ENCODE measurements around the gene RBP2. TPM values are rescaled to one million over a fixed set of nuclear protein-coding genes. Genes with fewer than 3 reads are reported as not detected.

RBP2 gene
- polyA plus RNA-seq, 2 of the 4 experiments (the other 2 are of a cell fraction) = not detected

DNA sequence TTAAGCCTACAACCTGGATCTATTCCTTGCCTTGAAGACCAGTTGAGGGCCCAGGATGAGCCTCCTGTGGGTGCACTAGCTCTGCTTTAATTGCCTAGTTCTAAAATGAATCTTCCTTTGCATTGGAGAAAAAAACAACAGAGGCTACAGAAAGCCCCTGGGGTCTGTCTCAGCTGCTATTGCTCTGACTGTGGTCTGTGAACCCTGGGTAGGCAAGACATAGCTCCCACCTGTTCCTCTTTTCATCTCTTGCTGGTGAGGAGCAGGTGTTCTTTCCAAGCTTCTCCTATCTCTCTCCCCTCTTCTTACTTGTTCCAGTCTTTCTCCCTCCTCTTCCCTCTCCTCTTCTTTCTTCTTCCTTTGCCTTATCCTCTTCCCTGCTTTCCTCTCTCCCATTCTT, 28.8 kb downstream of the RBP2 start (continued):
- TF ChIP-seq KDM1A (IDR thresholded peaks at IDR 0.05; ENCODE audit: low read depth) (no peak), GATA3 (IDR thresholded peaks at IDR 0.05; ENCODE audit: borderline replicate concordance) (no peak), POLR2AphosphoS2 (conservative IDR thresholded peaks at IDR 0.05; ENCODE audit: low read length) (no peak), NFE2L2 (conservative IDR thresholded peaks at IDR 0.05; ENCODE audit: low read length) (no peak), KDM5A (IDR thresholded peaks at IDR 0.05) (no peak), RNF2 (IDR thresholded peaks at IDR 0.05; ENCODE audit: borderline replicate concordance, low read depth) (no peak)

DNA sequence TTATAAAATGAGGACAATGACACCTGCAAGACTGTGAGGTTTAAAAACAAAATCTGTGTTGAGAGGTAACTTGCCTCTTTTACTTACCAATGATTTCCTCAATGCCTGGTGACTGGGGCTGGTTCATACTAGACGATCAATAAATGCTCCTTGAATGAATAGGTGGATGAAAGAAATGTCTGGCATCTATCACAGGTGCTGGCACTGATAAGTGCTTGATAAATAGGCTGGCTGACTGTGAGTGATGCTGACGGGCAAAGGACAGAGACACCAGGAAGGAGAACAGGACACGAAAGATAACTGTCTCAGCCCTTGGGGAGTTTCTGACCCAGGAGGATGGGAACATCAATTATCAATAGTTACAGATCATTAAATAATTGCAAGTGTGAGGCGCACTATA, 31.9 kb downstream of the RBP2 start:
- TF ChIP-seq, protein P1, sequence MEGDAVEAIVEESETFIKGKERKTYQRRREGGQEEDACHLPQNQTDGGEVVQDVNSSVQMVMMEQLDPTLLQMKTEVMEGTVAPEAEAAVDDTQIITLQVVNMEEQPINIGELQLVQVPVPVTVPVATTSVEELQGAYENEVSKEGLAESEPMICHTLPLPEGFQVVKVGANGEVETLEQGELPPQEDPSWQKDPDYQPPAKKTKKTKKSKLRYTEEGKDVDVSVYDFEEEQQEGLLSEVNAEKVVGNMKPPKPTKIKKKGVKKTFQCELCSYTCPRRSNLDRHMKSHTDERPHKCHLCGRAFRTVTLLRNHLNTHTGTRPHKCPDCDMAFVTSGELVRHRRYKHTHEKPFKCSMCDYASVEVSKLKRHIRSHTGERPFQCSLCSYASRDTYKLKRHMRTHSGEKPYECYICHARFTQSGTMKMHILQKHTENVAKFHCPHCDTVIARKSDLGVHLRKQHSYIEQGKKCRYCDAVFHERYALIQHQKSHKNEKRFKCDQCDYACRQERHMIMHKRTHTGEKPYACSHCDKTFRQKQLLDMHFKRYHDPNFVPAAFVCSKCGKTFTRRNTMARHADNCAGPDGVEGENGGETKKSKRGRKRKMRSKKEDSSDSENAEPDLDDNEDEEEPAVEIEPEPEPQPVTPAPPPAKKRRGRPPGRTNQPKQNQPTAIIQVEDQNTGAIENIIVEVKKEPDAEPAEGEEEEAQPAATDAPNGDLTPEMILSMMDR (IDR thresholded peaks at IDR 0.05) = no peak
- no peak for TF ChIP-seq EHF (CRISPR knock-in tag; IDR thresholded peaks at IDR 0.05)
- TF ChIP-seq, protein P2, sequence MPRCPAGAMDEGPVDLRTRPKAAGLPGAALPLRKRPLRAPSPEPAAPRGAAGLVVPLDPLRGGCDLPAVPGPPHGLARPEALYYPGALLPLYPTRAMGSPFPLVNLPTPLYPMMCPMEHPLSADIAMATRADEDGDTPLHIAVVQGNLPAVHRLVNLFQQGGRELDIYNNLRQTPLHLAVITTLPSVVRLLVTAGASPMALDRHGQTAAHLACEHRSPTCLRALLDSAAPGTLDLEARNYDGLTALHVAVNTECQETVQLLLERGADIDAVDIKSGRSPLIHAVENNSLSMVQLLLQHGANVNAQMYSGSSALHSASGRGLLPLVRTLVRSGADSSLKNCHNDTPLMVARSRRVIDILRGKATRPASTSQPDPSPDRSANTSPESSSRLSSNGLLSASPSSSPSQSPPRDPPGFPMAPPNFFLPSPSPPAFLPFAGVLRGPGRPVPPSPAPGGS (IDR thresholded peaks at IDR 0.05) = no peak
- no peak for TF ChIP-seq EP300 (IDR thresholded peaks at IDR 0.05)
- no peak for TF ChIP-seq RNF2 (IDR thresholded peaks at IDR 0.05; ENCODE audit: borderline replicate concordance, low read depth)
- TF ChIP-seq SMC3 (IDR thresholded peaks at IDR 0.05) = no peak
- TF ChIP-seq HOXB13 (CRISPR knock-in tag; IDR thresholded peaks at IDR 0.05; ENCODE audit: low read depth) = no peak
- no peak for TF ChIP-seq MYC (IDR thresholded peaks at IDR 0.05; ENCODE audit: borderline replicate concordance, low read length)
- no peak for TF ChIP-seq FOSL2 (IDR thresholded peaks at IDR 0.05)
- TF ChIP-seq FOSL2 (CRISPR knock-in tag; IDR thresholded peaks at IDR 0.05) = no peak
- no peak for TF ChIP-seq ZC3H11A (IDR thresholded peaks at IDR 0.05)
- TF ChIP-seq HOXA7 (CRISPR knock-in tag; IDR thresholded peaks at IDR 0.05) = no peak
- no peak for TF ChIP-seq MAZ (IDR thresholded peaks at IDR 0.05; ENCODE audit: borderline replicate concordance, low read depth, low read length)
- TF ChIP-seq HOXB5 (CRISPR knock-in tag; IDR thresholded peaks at IDR 0.05) = no peak
- TF ChIP-seq, protein P3, sequence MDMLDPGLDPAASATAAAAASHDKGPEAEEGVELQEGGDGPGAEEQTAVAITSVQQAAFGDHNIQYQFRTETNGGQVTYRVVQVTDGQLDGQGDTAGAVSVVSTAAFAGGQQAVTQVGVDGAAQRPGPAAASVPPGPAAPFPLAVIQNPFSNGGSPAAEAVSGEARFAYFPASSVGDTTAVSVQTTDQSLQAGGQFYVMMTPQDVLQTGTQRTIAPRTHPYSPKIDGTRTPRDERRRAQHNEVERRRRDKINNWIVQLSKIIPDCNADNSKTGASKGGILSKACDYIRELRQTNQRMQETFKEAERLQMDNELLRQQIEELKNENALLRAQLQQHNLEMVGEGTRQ (IDR thresholded peaks at IDR 0.05) = no peak
- TF ChIP-seq JUN (IDR thresholded peaks at IDR 0.05) = no peak
- TF ChIP-seq, protein P4, sequence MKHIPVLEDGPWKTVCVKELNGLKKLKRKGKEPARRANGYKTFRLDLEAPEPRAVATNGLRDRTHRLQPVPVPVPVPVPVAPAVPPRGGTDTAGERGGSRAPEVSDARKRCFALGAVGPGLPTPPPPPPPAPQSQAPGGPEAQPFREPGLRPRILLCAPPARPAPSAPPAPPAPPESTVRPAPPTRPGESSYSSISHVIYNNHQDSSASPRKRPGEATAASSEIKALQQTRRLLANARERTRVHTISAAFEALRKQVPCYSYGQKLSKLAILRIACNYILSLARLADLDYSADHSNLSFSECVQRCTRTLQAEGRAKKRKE (CRISPR knock-in tag; IDR thresholded peaks at IDR 0.05; ENCODE audit: low read depth) = no peak
- no peak for TF ChIP-seq HDAC2 (IDR thresholded peaks at IDR 0.05)
- TF ChIP-seq NFE2L2 (conservative IDR thresholded peaks at IDR 0.05; ENCODE audit: low read length) = no peak
- TF ChIP-seq NPAS2 (CRISPR knock-in tag; IDR thresholded peaks at IDR 0.05; ENCODE audit: borderline replicate concordance) = no peak
- ATAC-seq = no peak
- H3K9me3 ChIP-seq = no peaks in the 10 kb centered on the region
- H3K4me1 ChIP-seq = no peaks in the 10 kb centered on the region
- ChIA-PET POLR2A (no interaction called here), CTCF (no interaction called here)
- DNase-seq (ENCODE audit: low read depth in 1 of 2, low spot score in 1 of 2) = no peak
- FAIRE-seq = no peak
- H3K27ac ChIP-seq = no peak overlapping the region
- H3K4me3 ChIP-seq = no peak overlapping the region
- WGBS (ENCODE audit: missing lambda C conversion rate) = 66% methylated on average over 4 of the region's 4 CpGs
- H3K4me2 ChIP-seq = no peak overlapping the region
